Gastroesophageal sphincter (tissue), 3 donors: Measurements from ENCODE around the gene C4B.
"Not testable (repeated sequence)": the region's sequence is repeated elsewhere in the genome, so short reads cannot be mapped to it uniquely, and the experiment has no call there.

ENCODE experiments used
- CTCF ChIP-seq, 4 experiments: fragments of 200-600 bp in 2 of 4; fragments of 450-650 bp in 2 of 4; sonication (generic) in 1 of 4; IDR thresholded peaks; one replicate each; pipeline ENCODE4 v1.5.1; 2017 to 2019; ENCODE audit warnings: antibody characterized with exemption in 4 of 4, mild to moderate bottlenecking in 2 of 4, moderate library complexity in 2 of 4
- EP300 ChIP-seq: sonication (generic); formaldehyde crosslinking; IDR thresholded peaks from one replicate; pipeline ENCODE4 v1.6.1; 2017; ENCODE audit warnings: antibody characterized with exemption, mild to moderate bottlenecking
- POLR2A ChIP-seq, 2 donors: fragments of 450-650 bp; IDR thresholded peaks; one replicate each; pipeline ENCODE4 v1.6.1; 2017; ENCODE audit warnings: antibody characterized with exemption in 2 of 2, mild to moderate bottlenecking in 2 of 2, moderate library complexity in 1 of 2
- POLR2AphosphoS5 ChIP-seq: sonication (generic); formaldehyde crosslinking; IDR thresholded peaks from one replicate; pipeline ENCODE4 v1.6.1; 2017; ENCODE audit warnings: antibody characterized with exemption

GRCh38 chr6:32041050-32041321, 26.4 kb downstream of the C4B start:
- not testable (repeated sequence) for TF ChIP-seq CTCF (IDR thresholded peaks at IDR 0.05); POLR2A (IDR thresholded peaks at IDR 0.05); POLR2AphosphoS5; EP300
